ENCODE results near the gene STH. TPM values are rescaled to one million over a fixed set of nuclear protein-coding genes. Genes with fewer than 3 reads are reported as not detected.

Gene STH
- total and polyA plus RNA-seq, 12 donors = not detected

GRCh38 chr17:45977506-45977824 is 21.6 kb upstream of the STH start:
- no peaks in the 10 kb centered on the region for H3K36me3 ChIP-seq
- intact Hi-C loops (cut with DNase I) = no loop called here
- peaks cover 0 to 4% (median 0%) of the 10 kb centered on the region in 9 donors for H3K4me1 ChIP-seq
- H3K9me3 ChIP-seq = peaks cover 0 to 2% (median 0%) of the 10 kb centered on the region in 11 donors
- no peak overlapping the region for H3K27ac ChIP-seq
- 81 to 84% methylated on average over 4 of the region's 4 CpGs for WGBS, 2 donors
- no peak for TF ChIP-seq CTCF (IDR thresholded peaks at IDR 0.05)
- H3K4me3 ChIP-seq = no peak overlapping the region
- DNase-seq = no peak
- no peak for ATAC-seq
- H3K27me3 ChIP-seq = no peaks in the 10 kb centered on the region

- intact Hi-C loops (cut with DNase I) = no loop called here
Measured at GRCh38 chr17:45977976-45978626, 20.9 kb upstream of the STH start.

GRCh38 chr17:45979137-45979536 is 19.9 kb upstream of the STH start:
- 62 to 74% methylated on average over 2 of the region's 2 CpGs for WGBS, 2 donors
- no peak overlapping the region for H3K4me3 ChIP-seq
- ATAC-seq (no peak), DNase-seq (no peak)
- no peaks in the 10 kb centered on the region for H3K27me3 ChIP-seq
- no peaks in the 10 kb centered on the region for H3K9me3 ChIP-seq
- TF ChIP-seq CTCF (IDR thresholded peaks at IDR 0.05) = no peak
- no peaks in the 10 kb centered on the region for H3K4me1 ChIP-seq
- H3K36me3 ChIP-seq = no peaks in the 10 kb centered on the region
- intact Hi-C loops (cut with DNase I) = no loop called here
- no peak overlapping the region for H3K27ac ChIP-seq

More at GRCh38 chr17:45977976-45978626, 20.9 kb upstream of the STH start:
- no peak for DNase-seq
- Histone ChIP-seq H3K36me3 (no peaks in the 10 kb centered on the region), H3K4me1 (peaks cover 0 to 4% (median 0%) of the 10 kb centered on the region in 9 donors), H3K27ac (no peak overlapping the region), H3K4me3 (no peak overlapping the region), H3K27me3 (no peaks in the 10 kb centered on the region), H3K9me3 (no peaks in the 10 kb centered on the region)
- 80 to 86% methylated on average over 3 of the region's 3 CpGs for WGBS, 2 donors
- no peak for TF ChIP-seq CTCF (IDR thresholded peaks at IDR 0.05)
- no peak for ATAC-seq

- ATAC-seq = no peak
- Histone ChIP-seq H3K27me3 (no peaks in the 10 kb centered on the region), H3K36me3 (no peaks in the 10 kb centered on the region), H3K4me1 (no peaks in the 10 kb centered on the region), H3K9me3 (no peaks in the 10 kb centered on the region), H3K4me3 (no peak overlapping the region), H3K27ac (no peak overlapping the region)
- no peak for TF ChIP-seq CTCF (IDR thresholded peaks at IDR 0.05)
- intact Hi-C loops (cut with DNase I) = no loop called here
- WGBS, 2 donors = 89% methylated on average over 6 of the region's 6 CpGs
- DNase-seq = no peak
Measured at GRCh38 chr17:45980855-45981254, 18.2 kb upstream of the STH start.
